Forelimb muscle (tissue), 1 donor: ENCODE data around the gene MYH16. TPM values are rescaled to one million over a fixed set of nuclear protein-coding genes. Genes with fewer than 3 reads are reported as not detected.
"Not testable (repeated sequence)": the region's sequence is repeated elsewhere in the genome, so short reads cannot be mapped to it uniquely, and the experiment has no call there.

Source experiments
- DNase-seq: peaks from one replicate; pipeline ENCODE4 v3.0.0-alpha.2; 2013; ENCODE audit warnings: low read depth
- polyA plus RNA-seq: library from polyadenylated mRNA; unstranded; fragments of 120-200 nt; gene quantifications from one replicate; pipeline ENCODE4 v1.2.1, GENCODE V29; 2013; ENCODE audit not compliant: insufficient read length

MYH16 gene
- polyA plus RNA-seq, 1 donor, result 0.18 TPM

DNA sequence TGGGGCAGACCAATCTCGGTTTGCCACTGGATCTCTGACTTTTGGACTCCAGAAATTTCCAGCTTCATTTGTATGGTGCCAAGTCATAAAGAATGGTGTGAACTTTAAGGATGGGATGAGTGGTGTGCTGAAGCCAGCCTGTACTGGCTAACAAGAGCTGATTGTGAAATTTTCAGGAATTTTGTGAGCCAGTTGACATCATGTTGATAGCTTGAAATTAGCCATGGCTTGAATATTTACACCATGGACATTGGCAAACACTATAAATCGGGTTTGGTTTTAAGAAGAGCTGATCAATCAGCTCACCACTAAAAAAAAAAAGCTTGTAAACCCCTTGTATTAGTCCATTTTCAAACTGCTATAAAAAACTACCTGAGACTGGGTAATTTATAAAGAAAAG, 14.1 kb upstream of the MYH16 start:
- DNase-seq, result no peak

DNA sequence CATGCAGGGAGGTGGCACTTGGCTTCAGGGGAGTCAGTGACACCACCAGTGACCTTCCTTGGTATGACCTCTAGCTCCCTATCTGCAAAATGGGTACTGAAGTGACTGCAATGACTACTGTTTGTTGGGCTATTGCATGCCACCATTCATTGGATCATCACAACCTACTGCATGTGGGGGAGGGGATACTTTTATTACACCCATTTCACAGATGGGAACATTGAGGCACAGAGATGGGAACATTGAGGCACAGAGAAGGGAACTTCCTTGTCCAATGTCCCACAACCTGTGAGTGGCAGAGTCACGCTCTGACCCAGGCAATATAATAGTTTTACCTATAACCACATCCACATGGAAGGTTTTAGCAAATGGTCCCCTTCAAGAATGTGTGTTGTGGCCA, 12.2 kb upstream of the MYH16 start:
- DNase-seq, result no peak

DNA sequence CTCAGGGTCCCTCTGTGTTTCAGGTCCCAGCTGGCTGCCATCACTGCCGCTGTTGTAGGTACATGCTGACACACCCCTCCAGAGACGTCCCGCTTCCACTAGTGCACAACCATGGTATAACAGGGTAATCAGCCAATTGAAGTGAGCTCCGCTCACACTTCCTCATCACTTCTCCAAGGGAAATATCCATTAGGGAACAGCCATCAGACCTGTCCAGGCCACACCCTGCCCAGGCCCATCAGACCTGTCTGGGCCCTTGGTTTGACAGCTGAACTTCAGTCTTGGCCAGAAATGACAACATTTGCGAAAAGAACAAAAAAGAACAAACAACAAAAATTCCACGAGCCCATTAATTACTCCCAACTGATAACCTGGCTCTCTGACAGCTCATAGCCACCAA, 11.0 kb upstream of the MYH16 start:
- no peak for DNase-seq

DNA sequence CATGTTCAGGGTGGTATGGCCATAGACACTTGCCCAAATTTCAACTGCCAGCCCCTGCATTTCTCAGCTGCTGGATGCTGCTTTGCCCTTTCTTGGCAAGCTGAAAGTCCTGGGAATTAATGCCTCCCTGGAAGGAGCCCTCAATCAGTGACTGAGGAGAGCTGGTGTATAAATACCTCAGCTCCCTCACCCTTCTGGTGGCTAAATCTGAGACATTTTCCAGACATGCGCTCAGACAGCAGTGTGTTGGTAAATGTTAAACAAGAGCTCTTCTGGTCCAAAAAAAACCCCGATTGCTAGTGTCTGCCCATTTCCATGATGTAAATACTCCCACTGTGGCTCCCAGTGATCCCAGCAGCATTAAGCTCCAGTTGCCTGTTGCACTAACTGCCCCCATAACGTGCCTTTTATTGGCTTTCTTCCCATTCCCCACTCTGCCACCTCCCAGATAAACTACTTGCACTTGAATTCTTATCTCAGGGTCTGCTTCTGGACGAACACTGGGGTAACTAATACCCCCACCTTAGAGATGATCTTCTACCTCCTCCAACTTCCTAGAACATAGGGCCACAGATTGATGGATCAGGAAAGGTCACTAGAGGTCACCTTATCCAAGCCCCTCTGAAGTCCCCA, 6.7 kb upstream of the MYH16 start:
- no peak for DNase-seq

DNA sequence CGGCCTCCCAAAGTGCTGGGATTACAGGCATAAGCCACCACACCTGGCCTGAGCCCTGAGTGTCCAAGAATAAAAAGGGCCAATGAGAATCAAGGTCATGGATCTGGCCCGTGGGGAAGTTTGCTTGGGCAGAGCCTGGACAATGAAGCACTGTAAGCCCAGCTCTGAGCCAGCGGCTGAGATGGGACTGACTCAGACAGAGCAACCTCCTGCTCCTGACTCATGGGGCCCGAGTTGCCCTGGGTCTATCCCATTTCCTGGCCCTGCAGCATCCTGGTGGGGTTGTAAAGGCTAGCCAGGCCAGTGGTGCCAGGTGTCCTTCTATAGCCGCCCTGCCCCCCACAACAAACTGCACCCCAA, 5.2 kb upstream of the MYH16 start:
- no peak for DNase-seq

DNA sequence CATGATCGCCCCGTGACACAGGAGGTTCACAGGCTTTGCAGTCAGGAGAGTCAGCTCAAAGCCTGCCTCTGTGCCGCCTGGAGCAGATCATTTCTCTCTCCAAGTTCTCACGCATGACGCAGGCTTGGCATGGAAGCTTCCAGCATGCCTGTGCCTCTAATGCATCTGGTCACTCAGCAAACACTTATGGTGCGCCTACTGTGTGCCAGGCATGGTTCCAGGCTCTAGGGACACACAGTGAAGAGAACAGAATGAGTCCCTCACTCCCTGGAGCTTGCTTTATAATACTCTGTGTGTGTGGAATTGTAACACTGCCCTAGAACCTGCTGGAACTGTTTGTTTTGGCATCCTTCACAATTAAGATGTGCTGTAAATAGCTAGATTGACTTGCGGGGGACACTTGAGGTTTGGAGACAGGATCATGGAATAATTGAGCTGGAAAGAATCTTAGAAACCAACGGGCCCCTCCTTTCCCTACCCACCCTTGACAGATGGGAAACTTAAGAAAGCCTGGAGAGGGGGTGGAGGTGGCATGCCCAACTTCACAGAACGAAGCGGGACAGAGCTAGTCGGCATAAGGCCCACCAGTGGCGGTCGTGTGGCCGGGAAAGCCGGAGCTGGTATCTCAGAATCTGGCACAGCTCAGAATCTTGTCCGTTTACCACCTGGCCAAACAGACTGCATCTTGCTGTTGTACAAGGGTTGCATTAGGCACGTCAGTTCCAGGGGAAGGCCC, 4.6 kb upstream of the MYH16 start:
- DNase-seq, result no peak

DNA sequence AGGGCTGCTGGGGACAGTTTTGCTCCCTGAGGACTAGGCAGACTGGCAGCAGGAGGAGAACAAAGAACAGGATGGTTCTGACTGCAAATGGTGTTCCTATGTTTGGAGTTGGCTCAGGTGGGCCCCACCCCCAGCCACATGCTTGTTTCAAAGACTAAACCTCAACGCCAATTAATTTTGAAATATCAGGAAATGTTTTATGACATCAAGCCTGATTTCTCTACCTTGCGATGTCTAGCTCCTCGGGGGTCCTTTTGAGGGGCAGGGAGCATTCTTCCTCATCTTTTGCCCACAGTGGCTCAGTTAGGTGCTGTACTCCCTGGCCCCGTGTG, 4.1 kb upstream of the MYH16 start:
- DNase-seq, result no peak

DNA sequence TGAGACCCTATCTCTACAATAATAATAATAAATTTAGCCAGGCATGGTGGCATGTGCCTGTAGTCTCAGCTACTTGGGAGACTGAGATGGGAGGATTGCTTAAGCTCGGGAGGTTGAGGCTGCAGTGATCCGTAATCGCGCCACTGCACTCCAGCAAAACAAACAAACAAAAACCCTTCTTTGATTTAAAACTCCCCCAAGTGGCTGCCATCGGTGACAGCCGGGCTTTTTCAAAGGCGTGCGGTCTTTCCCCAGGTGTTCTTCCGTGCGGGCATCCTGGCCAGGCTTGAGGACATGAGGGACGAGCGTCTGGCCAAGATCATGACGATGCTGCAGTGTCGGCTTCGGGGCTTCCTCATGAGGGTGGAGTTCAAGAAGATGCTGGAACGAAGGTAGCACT, 1.9 kb upstream of the MYH16 start:
- DNase-seq, result no peak

DNA sequence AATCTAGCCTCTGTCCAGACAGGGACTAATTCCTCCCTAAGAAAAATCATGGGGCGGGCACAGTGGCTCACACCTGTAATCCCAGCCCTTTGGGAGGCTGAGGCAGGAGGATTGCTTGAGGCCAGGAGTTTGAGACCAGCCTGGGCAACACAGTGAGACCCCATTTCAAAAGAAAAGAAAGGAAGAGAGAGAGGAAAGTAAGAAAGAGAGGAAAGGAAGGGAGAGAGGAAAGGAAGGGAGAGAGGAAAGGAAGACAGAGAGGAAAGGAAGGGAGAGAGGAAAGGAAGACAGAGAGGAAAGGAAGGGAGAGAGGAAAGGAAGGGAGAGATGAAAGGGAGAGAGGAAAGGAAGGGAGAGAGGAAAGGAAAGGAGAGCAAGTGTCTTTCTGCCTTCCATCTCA, 922 bp downstream of the MYH16 start:
- not testable (repeated sequence) for DNase-seq

DNA sequence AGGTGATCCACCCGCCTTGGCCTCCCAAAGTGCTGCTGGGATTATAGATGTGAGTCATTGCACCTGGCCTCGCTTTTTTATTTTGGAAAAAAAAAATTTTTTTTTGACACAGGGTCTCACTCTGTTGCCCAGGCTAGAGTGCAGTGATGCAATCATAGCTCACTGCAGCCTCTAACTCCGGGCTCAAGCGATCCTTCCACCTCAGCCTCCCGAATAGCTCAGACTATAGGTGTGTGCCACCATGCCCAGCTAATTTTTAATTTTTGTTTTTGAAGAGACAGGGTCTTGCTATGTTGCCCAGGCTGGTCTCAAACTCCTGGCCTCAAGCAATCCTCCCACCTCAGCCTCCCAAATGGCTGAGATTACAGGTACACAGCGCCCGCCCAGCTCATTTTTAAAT, 2.3 kb downstream of the MYH16 start:
- not testable (repeated sequence) for DNase-seq

DNA sequence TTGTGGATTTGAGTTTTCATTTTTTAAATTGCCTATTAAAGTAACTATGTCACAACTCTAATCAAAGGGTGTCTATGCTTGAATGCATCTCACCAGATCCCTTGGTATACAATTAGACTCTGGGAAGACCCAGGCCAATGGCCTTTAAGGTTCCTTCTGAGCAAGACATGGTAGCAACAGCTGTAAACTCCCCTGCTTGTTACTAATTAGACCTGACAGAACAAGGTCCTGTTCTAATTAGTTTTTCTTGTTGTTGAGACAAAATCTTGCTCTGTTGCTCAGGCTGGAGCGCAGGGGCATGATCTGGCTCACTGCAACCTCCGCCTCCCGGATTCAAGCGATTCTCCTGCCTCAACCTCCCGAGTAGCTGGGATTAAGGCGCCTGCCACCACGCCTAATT, 2.9 kb downstream of the MYH16 start:
- DNase-seq, result no peak

DNA sequence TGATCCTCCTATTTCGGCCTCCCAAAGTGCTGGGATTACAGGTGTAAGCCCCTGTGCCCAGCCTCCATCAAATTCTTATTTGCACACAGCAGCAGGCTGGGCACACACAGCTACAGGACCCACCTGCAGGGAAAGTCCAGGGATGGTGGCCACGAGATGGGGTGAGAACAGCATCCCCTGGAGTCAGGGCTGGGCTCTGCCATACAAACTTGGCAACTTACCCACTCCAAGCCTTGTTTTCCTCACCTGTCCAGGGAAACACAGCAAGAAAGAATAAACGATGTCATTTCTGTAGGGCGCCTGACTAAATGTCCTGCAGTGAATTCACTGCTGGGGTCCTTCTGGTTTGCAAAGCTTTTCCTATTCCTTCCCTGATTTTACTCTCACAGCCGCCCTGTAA, 5.5 kb downstream of the MYH16 start:
- no peak for DNase-seq

DNA sequence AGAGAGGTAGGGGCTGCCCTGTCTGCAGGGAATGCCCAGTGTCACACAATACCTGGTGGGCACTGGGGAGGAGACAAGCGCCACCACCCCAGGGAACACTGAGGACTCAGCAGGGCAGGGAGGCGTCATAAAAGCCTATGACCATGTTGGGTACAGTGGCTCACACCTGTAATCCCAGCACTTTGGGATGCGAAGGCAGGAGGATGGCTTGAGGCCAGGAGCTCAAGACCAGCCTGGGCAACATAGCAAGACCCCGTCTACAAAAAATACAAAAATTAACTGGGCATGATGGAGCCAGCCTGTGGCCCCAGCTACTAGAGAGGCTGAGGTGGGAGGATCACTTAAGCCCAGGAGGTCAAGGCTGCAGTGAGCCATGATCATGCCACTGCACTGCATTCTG, 11.5 kb downstream of the MYH16 start:
- not testable (repeated sequence) for DNase-seq

DNA sequence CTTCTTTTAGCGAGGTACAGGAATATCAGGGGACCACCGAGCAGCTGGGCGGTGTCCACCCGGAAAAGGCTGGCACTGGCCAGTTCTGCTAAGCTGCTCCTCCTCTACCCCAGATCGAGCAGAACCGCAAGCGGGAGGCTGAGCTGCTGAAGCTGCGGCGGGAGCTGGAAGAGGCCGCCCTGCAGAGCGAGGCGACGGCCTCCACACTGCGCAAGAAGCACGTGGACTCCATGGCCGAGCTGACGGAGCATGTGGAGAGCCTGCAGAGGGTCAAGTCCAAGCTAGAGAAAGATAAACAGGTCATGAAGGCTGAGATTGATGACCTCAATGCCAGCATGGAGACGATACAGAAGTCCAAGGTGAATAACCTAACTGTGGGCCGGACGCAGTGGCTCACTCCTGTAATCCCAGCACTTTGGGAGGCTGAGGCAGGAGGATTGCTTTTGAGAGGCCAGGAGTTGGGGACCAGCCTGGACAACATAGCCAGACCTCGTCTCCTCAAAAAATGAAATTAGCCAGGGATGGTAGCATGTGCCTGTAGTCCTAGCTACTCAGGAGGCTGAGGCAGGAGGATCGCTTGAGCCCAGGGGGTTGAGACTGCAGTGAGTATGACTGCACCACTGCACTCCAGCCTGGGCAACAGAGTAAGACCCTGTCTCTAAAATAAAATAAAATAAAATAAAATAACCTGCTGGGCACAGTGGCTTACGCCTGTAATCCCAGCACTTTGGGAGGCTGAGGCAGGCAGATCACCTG, 15.3 kb downstream of the MYH16 start:
- no peak for DNase-seq

DNA sequence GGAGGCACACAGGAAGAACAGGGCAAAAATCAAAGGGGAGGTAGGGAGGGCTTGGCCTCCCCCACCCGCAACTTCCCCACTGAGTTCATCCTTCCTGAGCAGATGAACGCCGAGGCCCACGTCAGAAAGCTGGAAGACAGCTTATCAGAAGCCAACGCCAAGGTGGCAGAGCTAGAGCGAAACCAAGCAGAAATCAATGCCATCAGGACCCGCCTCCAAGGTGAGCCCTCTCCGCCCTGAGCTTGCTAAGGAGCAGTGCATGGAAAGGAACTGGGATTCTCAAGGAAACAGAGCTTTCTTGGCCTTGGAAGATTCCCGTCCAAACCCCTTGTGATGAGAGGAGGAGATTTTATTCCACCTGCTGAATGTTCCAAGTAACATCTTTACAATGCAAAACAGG, 16.5 kb downstream of the MYH16 start:
- no peak for DNase-seq

DNA sequence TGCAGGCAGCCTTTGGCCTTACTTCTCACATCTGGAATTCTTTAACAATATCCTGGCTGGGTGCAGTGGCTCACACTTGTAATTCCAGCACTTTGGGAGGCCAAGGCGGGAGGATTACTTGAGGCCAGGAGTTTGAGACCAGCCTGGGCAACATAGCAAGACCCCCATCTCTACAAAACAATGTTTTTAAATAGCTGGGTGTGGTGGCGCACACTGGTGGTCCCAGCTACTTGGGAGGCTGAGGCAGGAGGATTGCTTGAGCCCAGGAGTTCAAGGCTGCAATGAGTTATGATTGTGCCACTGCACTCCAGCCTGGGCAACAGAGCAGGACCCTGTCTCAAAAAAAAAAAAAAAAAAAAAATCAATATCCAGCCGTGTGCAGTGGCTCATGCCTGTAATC, 17.5 kb downstream of the MYH16 start:
- DNase-seq, result not testable (repeated sequence)

DNA sequence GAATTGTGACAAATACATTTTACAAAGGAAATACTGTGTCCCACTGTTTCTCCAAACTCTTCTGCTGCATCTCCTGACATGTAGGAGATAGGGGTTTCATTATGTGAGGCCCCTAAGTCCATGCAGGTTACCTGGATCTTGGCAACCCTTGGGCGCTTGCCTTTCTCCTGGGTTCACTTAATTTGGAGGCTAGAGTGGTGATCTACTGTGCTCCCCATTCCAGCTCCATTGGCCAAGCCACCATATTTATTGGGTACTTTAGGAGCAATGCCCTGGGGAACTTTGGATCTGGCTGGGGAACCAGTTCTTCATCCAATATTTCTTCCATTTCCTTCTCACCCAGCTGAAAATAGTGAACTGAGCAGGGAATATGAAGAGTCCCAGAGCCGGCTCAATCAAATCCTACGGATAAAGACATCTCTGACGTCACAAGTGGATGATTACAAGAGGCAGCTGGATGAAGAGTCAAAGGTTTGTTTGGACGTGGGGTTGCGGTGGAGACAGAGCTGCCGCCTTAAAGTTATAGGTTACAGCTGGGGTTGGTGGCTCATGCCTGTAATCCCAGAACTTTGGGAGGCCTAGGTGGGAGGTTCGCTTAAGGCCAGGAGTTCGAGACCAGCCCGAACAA, 18.5 kb downstream of the MYH16 start:
- no peak for DNase-seq

DNA sequence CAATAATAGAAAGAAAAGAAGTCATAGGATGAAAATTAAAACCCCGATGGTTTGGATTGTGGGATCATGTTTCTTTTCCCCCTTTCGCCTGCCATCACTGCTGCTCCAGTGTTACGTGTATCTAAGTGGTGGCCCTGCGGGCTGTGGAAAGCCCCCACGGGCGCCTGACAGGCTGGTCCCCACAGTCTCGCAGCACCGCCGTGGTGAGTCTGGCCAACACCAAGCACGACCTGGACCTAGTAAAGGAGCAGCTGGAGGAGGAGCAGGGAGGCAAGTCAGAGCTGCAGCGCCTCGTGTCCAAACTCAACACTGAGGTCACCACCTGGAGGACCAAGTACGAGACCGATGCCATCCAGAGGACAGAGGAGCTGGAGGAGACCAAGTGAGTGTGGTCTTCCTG, 19.5 kb downstream of the MYH16 start:
- DNase-seq, result no peak

DNA sequence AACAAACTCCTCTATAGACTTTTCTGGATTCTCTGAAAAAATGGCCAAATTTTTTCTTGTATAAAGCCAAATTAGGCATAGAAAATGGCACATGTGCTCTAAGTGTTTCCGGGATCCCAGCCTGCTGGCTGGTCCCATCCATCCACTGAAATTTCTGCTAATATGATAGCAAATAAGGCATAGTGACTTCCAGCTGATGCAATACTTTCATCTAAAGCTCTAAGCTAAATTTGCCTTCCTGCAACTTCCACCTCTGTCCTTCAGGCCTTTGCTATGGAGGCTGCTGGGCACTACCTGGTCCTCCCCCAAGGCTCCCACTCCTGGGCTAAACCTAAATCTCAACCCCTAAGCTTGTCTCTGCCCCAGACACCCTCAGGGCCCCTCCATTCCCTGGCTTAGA, 20.5 kb downstream of the MYH16 start:
- DNase-seq, result no peak

DNA sequence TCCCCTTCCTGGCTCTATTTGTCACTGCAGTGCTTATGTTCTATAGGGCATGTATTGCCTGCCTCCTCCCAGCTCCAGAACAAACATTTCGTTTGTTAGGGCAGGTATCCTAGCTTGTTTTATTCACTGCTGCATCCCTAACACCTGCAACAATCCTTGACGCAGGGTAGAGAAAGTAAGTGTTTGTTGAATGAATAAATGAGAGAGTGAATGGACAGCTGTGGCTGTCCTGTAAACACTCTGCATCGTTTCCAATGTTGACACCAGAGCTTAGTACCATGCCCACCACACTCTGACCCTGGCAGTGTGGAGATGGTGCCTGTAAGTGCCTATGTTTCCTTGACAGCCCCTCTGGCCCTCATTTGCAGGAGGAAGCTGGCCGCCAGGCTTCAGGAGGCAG, 21.0 kb downstream of the MYH16 start:
- DNase-seq, result no peak

DNA sequence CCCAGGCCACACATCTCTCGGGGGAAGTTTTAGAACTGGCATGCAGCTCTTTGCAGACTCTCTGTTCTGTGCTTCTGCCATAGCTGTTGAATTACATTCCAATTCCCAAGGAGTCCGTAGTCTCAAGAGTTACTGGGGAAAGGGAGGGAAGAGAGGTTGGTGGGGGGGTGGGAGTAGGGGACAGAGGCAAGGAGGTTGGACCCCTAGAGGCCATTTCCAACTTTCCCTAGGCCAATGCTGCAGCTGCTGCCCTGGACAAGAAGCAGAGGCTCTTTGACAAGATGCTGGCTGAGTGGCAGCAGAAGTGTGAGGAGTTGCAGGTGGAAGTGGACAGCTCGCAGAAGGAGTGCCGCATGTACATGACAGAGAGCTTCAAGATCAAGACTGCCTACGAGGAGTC, 23.8 kb downstream of the MYH16 start:
- no peak for DNase-seq

DNA sequence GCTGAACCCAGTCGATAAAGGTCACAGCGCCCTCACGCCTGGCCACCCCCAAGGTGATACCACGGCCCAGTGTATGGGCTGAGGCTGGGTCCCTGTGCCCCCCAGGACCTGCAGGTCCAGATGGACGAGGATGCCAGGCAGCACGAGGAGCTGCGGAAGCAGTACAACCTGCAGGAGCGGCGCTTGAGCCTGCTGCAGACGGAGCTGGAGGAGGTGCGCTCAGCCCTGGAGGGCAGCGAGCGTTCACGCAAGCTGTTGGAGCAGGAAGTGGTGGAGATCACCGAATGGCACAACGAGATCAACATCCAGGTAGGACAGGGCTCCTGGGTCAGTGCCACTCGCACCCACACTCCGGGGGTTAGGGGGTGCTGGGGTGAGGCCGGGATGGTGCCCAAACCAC, 28.9 kb downstream of the MYH16 start:
- DNase-seq, result no peak
